COLO829 (cell line): ENCODE results near the gene ZDHHC5.
A peak's percentile ranks its signal among the peaks of the same experiment; 100 is the strongest.

Experiments
- DNase-seq: peaks from one replicate; pipeline ENCODE4 v3.0.0; 2012; ENCODE audit warnings: low spot score

The ZDHHC5 gene

DNA sequence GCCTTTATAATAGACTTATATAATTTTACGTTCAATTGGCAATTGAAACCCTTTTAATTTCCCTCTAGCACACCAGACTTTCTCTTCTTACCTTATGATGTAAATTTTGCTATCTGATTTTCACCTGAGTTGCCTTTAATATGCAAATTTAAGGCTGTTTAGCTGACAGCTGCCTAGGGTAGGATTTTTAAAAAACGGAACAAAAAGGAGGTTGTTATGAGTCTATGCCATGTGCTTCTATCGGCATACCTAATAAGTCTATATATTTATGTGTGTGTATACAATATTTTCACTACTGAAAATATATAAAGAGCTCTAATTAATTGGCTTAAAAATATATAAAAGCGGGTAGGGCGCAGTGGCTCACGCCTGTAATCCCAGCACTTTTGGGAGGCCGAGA, 61.6 kb downstream of the ZDHHC5 start:
- no peak for DNase-seq

DNA sequence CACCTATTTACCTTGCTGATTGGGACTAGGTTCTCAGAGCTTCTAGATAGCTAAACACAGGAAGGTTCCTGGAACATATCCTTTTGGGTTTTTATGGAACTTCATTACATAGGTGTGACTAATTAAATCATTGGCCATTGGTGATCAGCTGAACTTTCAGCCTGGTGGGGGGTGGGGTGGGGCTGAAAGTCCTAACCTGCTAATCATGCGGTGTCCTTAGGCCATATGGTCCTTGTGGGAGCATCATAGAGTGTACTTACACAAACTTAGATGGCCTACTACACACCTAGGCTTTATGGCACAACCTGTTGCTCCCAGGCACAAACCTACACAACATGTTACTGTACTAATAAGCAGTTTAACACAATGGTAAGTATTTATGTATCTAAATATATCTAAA, 64.7 kb downstream of the ZDHHC5 start:
- no peak for DNase-seq

- no peak for DNase-seq
Measured at GRCh38 chr11:57735619-57736298, 67.8 kb downstream of the ZDHHC5 start.

GRCh38 chr11:57741132-57742086, 73.5 kb downstream of the ZDHHC5 start, which contains the start of gene SELENOH:
Gene SELENOH, plus strand, starts transcription at chr11:57741491. Its CDS starts 105 bp downstream, at chr11:57741596.
- DNase-seq, result peak; percentile 97

GRCh38 chr11:57742087-57742452, 74.2 kb downstream of the ZDHHC5 start:
- DNase-seq, result no peak

DNA sequence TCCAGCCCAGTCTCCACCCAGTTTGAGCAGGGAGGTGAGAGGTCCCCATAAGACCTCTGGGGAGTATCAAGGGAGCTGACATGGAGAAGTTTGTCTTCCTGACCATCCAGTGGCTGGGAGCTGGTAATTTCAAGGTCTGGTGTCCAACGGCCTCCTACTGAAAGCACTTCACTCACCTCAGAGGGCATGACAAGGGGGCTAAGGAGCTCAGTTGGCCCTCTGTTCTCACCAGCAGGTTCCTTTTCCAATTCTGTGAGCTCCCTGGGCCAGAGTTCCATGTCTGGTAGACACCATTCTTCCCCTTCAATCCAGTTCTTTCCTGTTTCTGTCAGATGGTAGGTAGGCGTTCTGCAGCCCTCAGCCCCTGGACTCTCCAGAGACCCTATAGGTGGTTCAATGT, 76.4 kb downstream of the ZDHHC5 start:
- DNase-seq, result no peak

- DNase-seq, result no peak
Measured at GRCh38 chr11:57745206-57745605, 77.3 kb downstream of the ZDHHC5 start.

DNA sequence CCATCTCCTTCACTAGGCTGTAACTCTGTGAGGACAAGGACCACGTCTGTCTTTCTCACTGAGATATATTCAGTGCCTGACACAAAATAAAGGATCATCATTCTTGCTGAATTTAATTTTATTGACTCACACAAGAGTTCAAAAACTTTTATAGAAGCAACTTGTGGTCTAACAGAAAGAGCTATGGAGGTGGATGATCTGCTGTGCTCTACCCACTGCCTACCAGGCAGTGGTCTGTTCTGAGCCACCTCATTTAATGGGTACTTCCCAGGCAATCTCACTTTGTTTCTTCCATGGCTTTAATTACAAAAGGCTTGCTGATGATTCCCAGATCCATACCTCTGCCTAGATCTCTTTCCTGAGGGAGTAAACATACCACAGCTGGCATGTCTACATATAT, 79.0 kb downstream of the ZDHHC5 start:
- no peak for DNase-seq
